OCI-LY1 (cell line): ENCODE data around the gene ELN.

Experiments
- H2AFZ ChIP-seq: fragments of 200-600 bp; sonication (generic), shearing (Covaris generic); 2 replicates; pipeline ENCODE4 v1.6.0; 2014; ENCODE audit warnings: antibody characterized with exemption, mild to moderate bottlenecking, low read length
- H3F3A ChIP-seq: fragments of 200-600 bp; sonication (generic), shearing (Covaris generic); 2 replicates; pipeline ENCODE4 v1.6.0; 2014; ENCODE audit warnings: mild to moderate bottlenecking, antibody characterized with exemption, low read length, moderate library complexity; ENCODE audit not compliant: insufficient read depth
- H3K27ac ChIP-seq: fragments of 200-600 bp; sonication (generic); 2 replicates; pipeline ENCODE4 v1.5.1; 2014; ENCODE audit warnings: low read length, mixed run types, mild to moderate bottlenecking, low read depth; ENCODE audit not compliant: poor library complexity, severe bottlenecking
- H3K27me3 ChIP-seq: fragments of 200-600 bp; sonication (generic); 2 replicates; pipeline ENCODE4 v1.6.0; 2014; ENCODE audit warnings: antibody characterized with exemption, mild to moderate bottlenecking, low read length, moderate library complexity; ENCODE audit not compliant: insufficient read depth
- H3K36me3 ChIP-seq: fragments of 200-600 bp; sonication (generic); 2 replicates; pipeline ENCODE4 v1.6.1; 2014; ENCODE audit warnings: mild to moderate bottlenecking, antibody characterized with exemption, low read length, moderate library complexity, mixed read lengths; ENCODE audit not compliant: insufficient read depth
- H3K4me1 ChIP-seq: fragments of 200-600 bp; sonication (generic); 2 replicates; pipeline ENCODE4 v1.5.1; 2014; ENCODE audit warnings: mild to moderate bottlenecking, low read length, moderate library complexity; ENCODE audit not compliant: insufficient read depth, severe bottlenecking
- H3K4me2 ChIP-seq: fragments of 200-600 bp; sonication (generic), shearing (Covaris generic); 2 replicates; pipeline ENCODE4 v1.6.1; 2014; ENCODE audit warnings: low read length
- H3K4me3 ChIP-seq: fragments of 200-600 bp; sonication (generic); 2 replicates; pipeline ENCODE4 v1.5.1; 2014; ENCODE audit warnings: low read length, low read depth, mild to moderate bottlenecking, mixed read lengths; ENCODE audit not compliant: poor library complexity, severe bottlenecking
- H3K79me2 ChIP-seq: fragments of 200-600 bp; shearing (Covaris generic); 2 replicates; pipeline ENCODE4 v1.6.1; 2016; ENCODE audit warnings: mixed run types, low read length, mixed read lengths; ENCODE audit not compliant: insufficient read depth
- H3K9ac ChIP-seq: fragments of 200-600 bp; sonication (generic), shearing (Covaris generic); 2 replicates; pipeline ENCODE4 v1.6.1; 2014; ENCODE audit warnings: mild to moderate bottlenecking, low read length, mixed read lengths
- H3K9me2 ChIP-seq: fragments of 200-600 bp; sonication (generic), shearing (Covaris generic); 2 replicates; pipeline ENCODE4 v1.6.1; 2014; ENCODE audit warnings: low read depth, mild to moderate bottlenecking, low read length, mixed read lengths
- H3K9me3 ChIP-seq: fragments of 200-600 bp; shearing (Covaris generic); 2 replicates; pipeline ENCODE4 v1.6.1; 2014; ENCODE audit warnings: low read length, mixed read lengths
- H4K20me1 ChIP-seq: fragments of 200-600 bp; sonication (generic), shearing (Covaris generic); 2 replicates; pipeline ENCODE4 v1.6.0; 2016; ENCODE audit warnings: mild to moderate bottlenecking, low read length; ENCODE audit not compliant: insufficient read depth
- EZH2 ChIP-seq: fragments of 200-600 bp; sonication (generic), shearing (Covaris generic); IDR thresholded peaks from 2 replicates; pipeline ENCODE4 v1.8.0; 2017; ENCODE audit warnings: borderline replicate concordance, mixed run types, mild to moderate bottlenecking, antibody characterized with exemption, low read length, moderate library complexity, mixed read lengths
- TF ChIP-seq, protein P1 (sequence below): fragments of 200-600 bp; sonication (generic), shearing (Covaris generic); IDR thresholded peaks from 2 replicates; pipeline ENCODE4 v1.5.1; 2017; ENCODE audit warnings: mild to moderate bottlenecking, antibody characterized with exemption, low read length, moderate library complexity, mixed read lengths

Gene ELN

DNA sequence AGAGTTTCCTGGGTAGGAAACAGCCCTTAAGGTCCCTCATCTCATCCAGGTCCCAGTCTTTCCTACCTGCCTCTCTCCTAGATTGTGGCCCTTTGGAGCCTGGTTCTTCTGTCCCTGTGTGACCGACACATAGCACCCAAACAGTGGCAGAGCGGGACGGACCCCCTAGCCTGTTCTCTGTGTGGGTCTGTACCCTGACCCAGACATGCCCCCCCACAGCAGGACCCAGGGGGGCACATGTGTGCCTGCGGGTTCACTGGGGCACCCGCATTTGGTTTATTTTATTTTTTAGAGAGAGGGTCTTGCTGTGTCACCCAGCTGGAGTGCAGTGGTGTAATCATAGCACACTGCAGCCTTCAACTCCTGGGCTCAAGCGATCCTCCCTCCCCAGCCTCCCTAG is 67.2 kb downstream of the ELN start:
- peak overlapping the region; percentile 64 for H3K4me3 ChIP-seq
- H3K27ac ChIP-seq, result peak overlapping the region; percentile 91
- H3K9me2 ChIP-seq, result no peaks in the 10 kb centered on the region
- H3K27me3 ChIP-seq, result no peaks in the 10 kb centered on the region
- H3K9ac ChIP-seq, result peak overlapping the region; percentile 66; the same call in 1 of the 2 replicates
- peak overlapping the region; percentile 78 for H3K4me2 ChIP-seq
- TF ChIP-seq, protein P1, sequence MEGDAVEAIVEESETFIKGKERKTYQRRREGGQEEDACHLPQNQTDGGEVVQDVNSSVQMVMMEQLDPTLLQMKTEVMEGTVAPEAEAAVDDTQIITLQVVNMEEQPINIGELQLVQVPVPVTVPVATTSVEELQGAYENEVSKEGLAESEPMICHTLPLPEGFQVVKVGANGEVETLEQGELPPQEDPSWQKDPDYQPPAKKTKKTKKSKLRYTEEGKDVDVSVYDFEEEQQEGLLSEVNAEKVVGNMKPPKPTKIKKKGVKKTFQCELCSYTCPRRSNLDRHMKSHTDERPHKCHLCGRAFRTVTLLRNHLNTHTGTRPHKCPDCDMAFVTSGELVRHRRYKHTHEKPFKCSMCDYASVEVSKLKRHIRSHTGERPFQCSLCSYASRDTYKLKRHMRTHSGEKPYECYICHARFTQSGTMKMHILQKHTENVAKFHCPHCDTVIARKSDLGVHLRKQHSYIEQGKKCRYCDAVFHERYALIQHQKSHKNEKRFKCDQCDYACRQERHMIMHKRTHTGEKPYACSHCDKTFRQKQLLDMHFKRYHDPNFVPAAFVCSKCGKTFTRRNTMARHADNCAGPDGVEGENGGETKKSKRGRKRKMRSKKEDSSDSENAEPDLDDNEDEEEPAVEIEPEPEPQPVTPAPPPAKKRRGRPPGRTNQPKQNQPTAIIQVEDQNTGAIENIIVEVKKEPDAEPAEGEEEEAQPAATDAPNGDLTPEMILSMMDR, result no peak
- TF ChIP-seq EZH2, result no peak
- peaks cover 12% of the 10 kb centered on the region; the same call in 1 of the 2 replicates for H3F3A ChIP-seq
- H3K79me2 ChIP-seq, result no peaks in the 10 kb centered on the region
- H4K20me1 ChIP-seq, result no peaks in the 10 kb centered on the region
- peaks cover 42% of the 10 kb centered on the region for H3K4me1 ChIP-seq
- no peak overlapping the region for H2AFZ ChIP-seq
- H3K9me3 ChIP-seq, result no peaks in the 10 kb centered on the region
- H3K36me3 ChIP-seq, result peaks cover 35% of the 10 kb centered on the region

DNA sequence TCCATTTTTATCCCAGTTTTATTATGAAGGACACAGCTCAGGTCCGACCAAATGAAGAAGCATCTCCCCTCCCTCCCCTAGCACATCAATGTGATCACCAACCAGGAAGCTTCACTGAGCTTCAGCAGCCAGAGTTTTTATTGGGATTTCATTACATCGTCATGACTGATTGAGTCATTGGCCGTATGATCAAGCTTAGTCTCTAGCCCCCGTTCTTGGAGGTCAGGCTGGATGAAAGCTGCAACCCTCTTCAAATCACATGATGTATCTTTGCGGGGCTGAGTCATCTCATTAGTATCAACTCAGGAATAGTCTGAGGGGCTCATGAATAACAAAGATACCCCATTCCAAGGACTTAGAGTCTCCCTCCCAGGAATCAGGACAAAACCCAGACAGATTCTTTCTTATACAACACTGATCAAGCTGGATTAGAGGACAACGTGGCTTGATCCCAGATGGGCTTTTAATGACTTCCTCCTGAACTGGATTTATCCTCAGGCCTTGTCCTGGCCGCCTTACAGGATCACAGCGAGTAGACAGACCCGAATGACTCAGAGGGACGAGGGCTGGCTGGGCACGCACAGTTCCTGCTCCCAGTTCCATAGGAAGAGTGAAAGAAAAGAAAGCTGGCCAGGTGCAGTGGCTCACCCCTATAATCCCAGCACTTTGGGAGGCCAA is 70.1 kb downstream of the ELN start:
- no peak overlapping the region for H2AFZ ChIP-seq
- no peak overlapping the region for H3K9ac ChIP-seq
- H3K27ac ChIP-seq, result no peak overlapping the region

DNA sequence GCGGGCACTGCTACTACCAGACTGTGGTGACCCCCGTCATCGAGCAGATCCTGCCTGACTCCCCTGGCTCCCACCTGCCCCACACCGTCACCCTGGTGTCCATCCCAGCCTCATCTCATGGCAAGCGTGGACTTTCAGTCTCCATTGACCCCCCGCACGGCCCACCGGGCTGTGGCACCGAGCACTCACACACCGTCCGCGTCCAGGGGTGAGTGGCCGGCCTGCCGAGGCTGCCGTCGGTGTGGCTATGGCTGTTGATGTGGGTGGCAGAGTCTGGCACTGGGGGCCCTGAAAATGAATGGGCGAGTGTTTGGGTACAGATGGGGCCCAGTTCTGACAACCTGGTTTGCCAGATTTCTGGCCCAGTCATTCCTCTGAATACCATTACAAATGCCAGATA is 71.1 kb downstream of the ELN start:
- Histone ChIP-seq H3K27me3 (no peaks in the 10 kb centered on the region), H2AFZ (no peak overlapping the region), H3K36me3 (peaks cover 47% of the 10 kb centered on the region), H3K9ac (no peak overlapping the region), H3F3A (peaks cover 10% of the 10 kb centered on the region; the same call in 1 of the 2 replicates), H3K9me2 (no peaks in the 10 kb centered on the region), H4K20me1 (no peaks in the 10 kb centered on the region), H3K4me3 (no peak overlapping the region), H3K27ac (peak overlapping the region; percentile 88), H3K79me2 (no peaks in the 10 kb centered on the region), H3K4me2 (no peak overlapping the region), H3K4me1 (peaks cover 37% of the 10 kb centered on the region), H3K9me3 (no peaks in the 10 kb centered on the region)
- no peak for TF ChIP-seq EZH2
- TF ChIP-seq, protein P1, result no peak

More for the DNA sequence above, 70.1 kb downstream of the ELN start:
- Histone ChIP-seq H3K79me2 (no peaks in the 10 kb centered on the region), H3K27me3 (no peaks in the 10 kb centered on the region), H3F3A (peaks cover 10% of the 10 kb centered on the region; the same call in 1 of the 2 replicates), H3K9me2 (no peaks in the 10 kb centered on the region), H3K4me1 (peaks cover 47% of the 10 kb centered on the region), H3K9me3 (no peaks in the 10 kb centered on the region), H3K4me3 (no peak overlapping the region), H4K20me1 (no peaks in the 10 kb centered on the region), H3K4me2 (no peak overlapping the region), H3K36me3 (peaks cover 44% of the 10 kb centered on the region)
- TF ChIP-seq, protein P1, result no peak
- no peak for TF ChIP-seq EZH2
